GM12892 (cell line): ENCODE results near the gene ZNF689.
A peak's percentile ranks its signal among the peaks of the same experiment; 100 is the strongest.
"Not testable (repeated sequence)": the region's sequence is repeated elsewhere in the genome, so short reads cannot be mapped to it uniquely, and the experiment has no call there.

ENCODE experiments used
- DNase-seq: peaks from one replicate; pipeline ENCODE4 v3.0.0; 2011; ENCODE audit not compliant: insufficient read length
- FAIRE-seq: peaks from 2 replicates; lab custom pipeline; 2011; peaks lifted over from hg19 to GRCh38; lab: Jason Lieb, UNC
- POLR2A ChIP-seq: IDR thresholded peaks from 2 replicates; pipeline ENCODE4 v1.6.1; 2011; ENCODE audit warnings: low read depth, low read length, control low read depth
- POLR2AphosphoS5 ChIP-seq: IDR thresholded peaks from 2 replicates; pipeline ENCODE4 v1.6.1; 2011; ENCODE audit warnings: low read depth, low read length, control low read depth
- TAF1 ChIP-seq: IDR thresholded peaks from 2 replicates; pipeline ENCODE4 v1.6.1; 2011; ENCODE audit warnings: low read depth, mild to moderate bottlenecking, control low read depth, low read length, borderline replicate concordance

The ZNF689 gene

DNA sequence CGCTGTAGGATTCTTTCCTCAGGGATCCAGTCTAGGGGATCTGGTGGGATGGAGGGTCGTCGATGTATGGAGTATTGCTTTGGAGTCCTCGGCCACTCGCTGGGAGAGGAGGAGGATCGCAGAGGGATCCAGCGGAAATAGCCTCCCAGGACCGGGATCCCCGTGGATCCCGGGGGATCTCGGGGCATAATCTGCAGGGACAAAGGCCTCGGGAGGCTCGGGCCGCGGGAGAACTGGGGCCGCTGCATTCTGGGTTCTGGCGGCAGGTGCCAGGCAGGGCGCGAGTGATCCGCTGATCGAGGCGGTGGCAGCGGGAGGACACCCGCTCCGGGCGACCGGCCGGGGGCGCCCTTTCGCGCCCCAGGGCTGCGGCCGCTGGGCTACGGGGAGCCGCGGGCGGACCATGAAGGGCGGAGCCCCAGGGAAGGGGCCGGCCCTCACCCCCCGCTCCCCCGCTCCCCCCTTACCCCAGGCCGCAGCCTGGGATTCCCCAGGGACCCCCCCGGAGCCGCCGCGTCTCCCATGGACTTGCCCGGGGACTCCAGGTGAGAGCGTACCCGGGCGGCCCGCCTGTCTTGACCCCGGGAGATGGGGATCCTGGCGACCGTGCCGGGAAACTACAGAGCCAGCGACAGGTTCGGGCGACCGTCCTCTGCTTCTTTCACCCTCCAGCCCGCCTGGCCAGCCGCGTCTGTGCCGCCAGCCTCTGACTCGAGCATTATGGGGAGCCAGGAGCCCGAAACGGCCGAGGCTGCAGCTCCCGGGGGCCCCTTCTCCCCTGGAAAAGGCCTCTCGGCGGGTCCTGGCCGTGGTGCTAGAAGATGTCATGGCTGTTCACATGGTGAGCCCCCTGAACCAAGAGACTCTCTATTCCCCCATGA is 41.2 kb upstream of the ZNF689 start:
- no peak; the same call in 1 of the 2 replicates for TF ChIP-seq POLR2AphosphoS5
- peak; percentile 36; the same call in 1 of the 2 replicates for TF ChIP-seq POLR2A
- no peak for TF ChIP-seq TAF1
- FAIRE-seq, result no peak
- peak; percentile 94 for DNase-seq

DNA sequence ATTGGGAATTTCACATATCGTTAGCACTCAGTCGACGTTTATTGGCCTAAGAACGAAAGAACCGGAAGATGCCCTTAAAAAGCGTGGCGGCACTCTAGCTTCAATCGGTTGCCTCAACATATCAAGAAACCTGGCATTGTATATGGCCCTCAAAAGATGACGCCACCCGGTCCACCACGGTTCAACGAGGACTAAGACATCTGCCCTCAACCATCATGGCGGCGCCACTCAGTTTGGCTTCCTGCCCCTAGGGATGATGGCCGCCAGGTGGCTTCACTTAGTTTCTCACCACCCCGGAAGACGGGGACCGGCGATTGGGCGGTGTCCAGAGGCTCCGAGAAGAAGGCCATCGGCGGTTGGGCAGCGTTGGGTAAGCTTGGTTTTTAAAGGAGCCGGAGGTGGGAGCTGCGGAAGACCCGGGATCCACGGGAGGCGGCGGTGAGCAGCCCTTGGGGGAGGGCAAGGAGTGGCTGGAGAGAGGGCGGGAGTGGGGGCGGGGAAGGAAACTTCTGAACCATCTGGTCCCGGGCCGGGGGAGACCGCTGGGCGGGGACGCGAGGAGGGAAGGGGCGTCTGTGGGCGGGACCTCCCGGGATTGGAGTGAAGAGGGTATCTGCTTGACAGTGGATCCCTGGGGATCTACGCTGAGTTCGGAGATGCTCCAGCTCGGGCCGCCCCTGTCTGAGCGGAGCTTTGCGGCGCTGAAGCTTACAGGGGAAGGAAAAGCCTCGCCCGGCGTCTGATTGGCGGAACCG is 40.4 kb upstream of the ZNF689 start, which contains the start of gene PRR14:
PRR14 (plus strand) TSS at position 592 of the 755 bp plus-strand sequence. CDS start 686 bp downstream, outside the sequence.
- FAIRE-seq, result peak; percentile 98
- TF ChIP-seq TAF1 (0 out of 2 replicates have a peak, but pooled peaks have one; percentile 18), POLR2AphosphoS5 (peak; percentile 11; the same call in 1 of the 2 replicates), POLR2A (peak; percentile 50; the same call in 1 of the 2 replicates)
- peak; percentile 91 for DNase-seq

DNA sequence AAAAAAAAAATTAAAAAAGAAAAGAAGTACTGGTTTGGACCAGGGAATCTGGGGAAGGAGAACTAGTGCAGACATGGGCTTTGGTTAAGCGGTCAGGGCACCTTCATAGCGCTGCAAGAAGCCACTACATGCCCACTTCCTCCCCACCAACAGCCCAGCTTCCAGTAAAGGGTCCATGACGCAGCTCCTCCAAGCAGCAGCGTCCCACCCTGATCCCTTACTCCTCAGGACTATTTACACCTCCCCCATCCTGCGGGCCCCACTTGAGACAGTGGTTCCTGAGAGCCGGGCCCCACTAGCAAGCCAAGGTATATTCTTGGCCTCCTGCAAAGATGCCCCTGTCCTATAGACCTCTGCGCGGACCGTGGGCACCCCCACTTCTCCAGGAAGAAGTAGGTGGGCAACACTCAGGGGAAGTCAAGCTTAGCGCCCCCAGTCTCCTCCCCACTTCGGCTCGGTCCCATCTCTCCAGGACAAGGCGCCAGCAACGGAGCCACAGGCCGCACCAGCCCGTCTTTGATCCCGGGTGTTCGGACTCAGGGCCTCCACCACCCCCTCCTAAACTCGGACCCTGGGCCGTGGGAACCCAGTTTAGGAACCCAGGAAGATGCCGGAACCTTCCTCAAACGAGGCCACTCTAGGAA is 39.7 kb upstream of the ZNF689 start:
- FAIRE-seq (peak; percentile 66), DNase-seq (no peak)
- TF ChIP-seq TAF1, result no peak
- TF ChIP-seq POLR2AphosphoS5, result no peak
- TF ChIP-seq POLR2A, result no peak

DNA sequence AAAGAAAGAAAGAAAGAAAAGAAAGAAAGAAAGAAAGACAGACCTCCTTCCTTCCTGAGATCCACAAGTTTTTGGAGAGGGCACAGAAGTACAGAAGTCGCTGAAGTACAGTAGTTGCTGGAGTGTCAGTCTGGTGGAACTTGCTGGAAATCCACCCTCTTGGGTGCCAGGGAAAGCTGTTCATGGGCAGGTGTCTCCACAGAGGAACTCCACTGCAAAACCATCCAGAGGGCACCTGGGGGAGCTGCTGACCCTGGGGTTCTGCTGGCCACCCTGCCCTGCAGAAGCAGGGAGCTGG is 37.0 kb upstream of the ZNF689 start:
- TF ChIP-seq POLR2A (no peak), POLR2AphosphoS5 (no peak)
- no peak for DNase-seq
- FAIRE-seq, result no peak

DNA sequence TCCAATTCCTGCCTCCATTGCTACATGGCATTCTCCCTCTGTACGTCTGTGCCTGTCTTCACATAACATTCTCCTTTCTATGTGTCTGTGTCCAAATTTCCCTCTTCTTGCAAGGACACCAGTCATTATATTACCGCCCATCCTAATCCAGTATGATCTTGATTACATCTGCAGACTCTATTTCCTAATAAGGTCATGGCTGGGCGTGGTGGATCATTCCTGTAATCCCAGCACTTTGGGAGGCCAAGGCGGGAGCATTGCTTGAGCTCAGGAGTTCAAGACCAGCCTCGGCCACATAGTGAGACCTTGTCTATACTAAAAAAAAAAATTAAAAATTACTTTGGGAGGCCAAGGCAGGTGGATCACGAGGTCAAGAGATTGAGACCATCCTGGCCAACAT is 35.5 kb upstream of the ZNF689 start:
- no peak for FAIRE-seq
- TF ChIP-seq POLR2A, result no peak
- no peak for TF ChIP-seq POLR2AphosphoS5
- TF ChIP-seq TAF1, result no peak

DNA sequence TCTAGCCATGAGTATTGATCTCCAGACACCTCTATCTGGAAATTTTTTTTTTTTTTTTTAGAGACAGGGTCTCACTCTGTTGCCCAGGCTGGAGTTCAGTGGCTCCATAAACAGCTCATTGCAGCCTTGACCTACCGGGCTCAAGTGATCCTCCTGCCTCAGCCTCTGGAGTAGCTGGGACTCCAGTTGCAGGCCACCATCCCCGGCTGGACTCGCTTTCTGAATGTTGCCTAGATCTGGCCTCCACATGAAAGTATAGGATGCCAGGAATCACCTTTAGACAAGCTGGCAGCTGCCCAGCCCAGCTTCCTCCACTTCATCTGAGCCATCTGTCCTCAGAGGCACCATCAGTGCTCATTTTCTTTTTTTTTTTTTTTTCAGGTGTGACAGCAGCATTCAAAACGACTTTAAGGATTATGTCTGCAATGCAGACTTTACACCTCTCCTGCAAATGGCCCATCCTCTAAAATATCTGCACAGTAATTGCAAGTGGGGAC is 34.2 kb upstream of the ZNF689 start:
- DNase-seq, result no peak
- no peak for FAIRE-seq
- no peak for TF ChIP-seq TAF1
- TF ChIP-seq POLR2A, result no peak

More for the DNA sequence above, 35.5 kb upstream of the ZNF689 start:
- DNase-seq, result no peak

DNA sequence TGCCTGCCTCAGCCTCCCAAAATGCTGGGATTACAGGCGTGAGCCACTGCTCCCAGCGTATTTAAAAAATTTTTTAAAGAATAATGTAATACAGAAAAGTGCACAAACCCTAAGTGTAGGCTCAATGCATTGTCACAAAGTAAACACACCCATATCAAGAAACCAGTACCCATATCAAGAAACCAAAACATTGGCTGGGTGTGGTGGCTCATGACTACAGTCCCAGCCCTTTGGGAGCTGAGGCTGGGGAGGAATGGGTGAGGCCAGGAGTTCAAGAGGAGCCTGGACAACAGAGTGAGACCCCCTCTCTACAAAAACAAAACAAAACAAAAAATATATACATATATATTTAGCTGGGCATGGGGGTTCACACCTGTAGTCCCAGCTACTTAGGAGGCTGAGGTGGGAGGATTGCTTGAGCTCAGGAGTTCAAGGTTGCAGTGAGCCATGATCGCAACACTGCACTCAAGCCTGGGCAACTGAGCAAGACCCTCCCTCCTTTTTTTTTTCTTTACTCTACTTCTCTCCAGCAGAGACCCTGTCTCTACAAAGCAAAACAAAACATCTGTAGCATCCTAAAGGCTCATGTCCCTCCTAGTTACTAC is 31.3 kb upstream of the ZNF689 start:
- no peak for FAIRE-seq
- no peak for DNase-seq
- no peak for TF ChIP-seq TAF1
- no peak for TF ChIP-seq POLR2A
- TF ChIP-seq POLR2AphosphoS5, result no peak

DNA sequence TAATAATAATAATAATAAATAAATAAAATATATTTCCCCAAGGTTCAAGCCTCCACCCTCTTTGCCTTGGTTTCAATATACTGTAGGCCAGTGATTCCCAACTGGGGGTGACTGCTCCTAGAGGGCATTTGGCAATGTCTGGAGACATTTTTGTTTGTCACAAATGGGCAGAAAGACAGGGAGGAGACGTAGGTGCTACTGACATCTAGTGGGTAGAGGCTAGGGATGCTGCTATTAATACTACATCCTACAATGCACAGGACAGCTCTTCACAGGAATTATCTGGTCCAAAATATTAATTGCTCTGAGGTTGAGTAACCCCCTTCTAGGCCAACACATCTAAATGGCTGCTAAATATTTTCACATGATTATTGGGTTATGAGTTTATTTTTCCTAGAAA is 27.8 kb upstream of the ZNF689 start:
- TF ChIP-seq POLR2AphosphoS5 (no peak), POLR2A (no peak), TAF1 (no peak)
- DNase-seq, result no peak
- FAIRE-seq, result no peak

DNA sequence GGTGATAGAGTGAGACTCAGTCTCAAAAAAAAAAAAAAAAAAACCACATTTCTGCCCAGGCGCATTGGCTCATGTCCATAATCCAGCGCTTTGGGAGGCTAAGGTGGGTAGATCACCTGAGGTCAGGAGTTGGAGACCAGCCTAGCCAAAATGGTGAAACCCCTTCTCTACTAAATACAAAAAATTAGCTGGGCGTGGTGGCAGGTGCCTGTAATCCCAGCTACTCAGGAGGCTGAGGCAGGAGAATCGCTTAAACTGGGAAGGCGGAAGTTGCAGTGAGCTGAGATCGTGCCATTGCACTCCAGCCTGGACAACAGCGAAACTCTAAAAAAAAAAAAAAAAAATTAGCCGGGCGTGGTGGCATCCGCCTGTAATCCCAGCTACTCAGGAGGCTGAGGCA is 26.9 kb upstream of the ZNF689 start:
- FAIRE-seq, DNase-seq: not testable (repeated sequence)

DNA sequence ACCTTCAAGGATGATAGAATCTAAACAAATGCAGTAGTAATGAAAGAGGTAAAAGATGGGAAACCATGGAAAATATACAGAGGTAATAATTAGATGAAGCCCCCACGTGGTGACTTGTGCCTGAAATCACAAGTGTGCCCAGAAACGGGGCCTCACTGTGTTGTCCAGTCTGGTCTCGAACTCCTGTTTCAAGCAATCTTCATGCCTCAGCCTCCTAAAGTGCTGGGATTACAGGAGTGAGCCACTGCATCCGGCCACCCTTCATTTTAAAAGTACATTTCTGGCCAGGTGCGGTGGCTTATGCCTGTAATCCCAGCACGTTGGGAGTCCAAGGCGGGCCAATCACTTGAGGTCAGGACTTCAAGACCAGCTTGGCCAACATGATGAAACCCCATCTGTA is 26.4 kb upstream of the ZNF689 start:
- no peak for TF ChIP-seq TAF1
- no peak for TF ChIP-seq POLR2A
- FAIRE-seq, result no peak
- no peak for DNase-seq

DNA sequence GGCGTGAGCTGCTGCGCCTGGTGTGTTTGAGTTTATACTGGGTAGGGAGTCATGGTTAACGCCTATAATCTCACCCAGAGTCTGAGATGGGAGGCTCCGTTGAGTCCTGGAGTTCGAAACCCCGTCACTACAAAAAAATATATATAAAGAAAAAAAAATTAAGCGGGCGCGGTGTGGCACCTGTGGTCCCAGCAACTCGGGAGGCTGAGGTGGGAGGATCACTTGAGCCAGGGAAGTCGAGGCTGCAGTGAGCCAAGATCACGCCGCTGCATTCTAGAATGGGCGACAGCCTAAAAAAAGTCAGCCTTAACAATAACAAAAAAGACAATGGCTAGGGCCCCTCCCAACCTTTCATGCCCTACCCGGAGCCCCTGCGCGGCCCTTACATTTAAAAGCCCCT is 23.3 kb upstream of the ZNF689 start:
- no peak for DNase-seq
- FAIRE-seq, result no peak

DNA sequence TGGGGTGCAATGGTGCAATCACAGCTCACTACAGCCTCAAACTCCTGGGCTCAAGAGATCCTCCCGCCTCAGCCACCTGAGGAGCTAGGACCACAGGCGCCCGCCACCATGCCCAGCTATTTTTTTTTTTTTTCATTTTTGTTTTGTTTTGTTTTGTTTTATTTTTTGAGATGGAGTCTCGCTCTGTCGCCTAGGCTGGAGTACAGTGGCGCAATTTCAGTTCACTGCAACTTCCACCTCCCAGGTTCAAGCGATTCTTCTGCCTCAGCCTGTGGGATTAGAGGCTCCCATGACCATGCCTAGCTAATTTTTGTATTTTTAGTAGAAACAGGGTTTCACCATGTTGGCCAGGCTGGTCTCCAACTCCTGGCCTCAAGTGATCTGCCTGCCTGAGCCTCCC is 22.3 kb upstream of the ZNF689 start:
- FAIRE-seq, DNase-seq: not testable (repeated sequence)

More for the DNA sequence above, 23.3 kb upstream of the ZNF689 start:
- TF ChIP-seq POLR2A (no peak), POLR2AphosphoS5 (no peak), TAF1 (no peak)
